MV-4-11 (cell line): Measurements from ENCODE around the gene ADCYAP1R1.

ENCODE experiments used
- DNase-seq: peaks from one replicate; lab custom pipeline; 2025; lab: John Stamatoyannopoulos, UW

The ADCYAP1R1 gene

GRCh38 chr7:31068006-31068675 lies 16.0 kb downstream of the ADCYAP1R1 start:
- no peak for DNase-seq

GRCh38 chr7:31069860-31070555 lies 17.9 kb downstream of the ADCYAP1R1 start:
- no peak for DNase-seq

GRCh38 chr7:31070991-31071644 lies 19.0 kb downstream of the ADCYAP1R1 start:
- no peak for DNase-seq

- no peak for DNase-seq
These were observed 19.5 kb downstream of the ADCYAP1R1 start for GRCh38 chr7:31071645-31072029.

DNA sequence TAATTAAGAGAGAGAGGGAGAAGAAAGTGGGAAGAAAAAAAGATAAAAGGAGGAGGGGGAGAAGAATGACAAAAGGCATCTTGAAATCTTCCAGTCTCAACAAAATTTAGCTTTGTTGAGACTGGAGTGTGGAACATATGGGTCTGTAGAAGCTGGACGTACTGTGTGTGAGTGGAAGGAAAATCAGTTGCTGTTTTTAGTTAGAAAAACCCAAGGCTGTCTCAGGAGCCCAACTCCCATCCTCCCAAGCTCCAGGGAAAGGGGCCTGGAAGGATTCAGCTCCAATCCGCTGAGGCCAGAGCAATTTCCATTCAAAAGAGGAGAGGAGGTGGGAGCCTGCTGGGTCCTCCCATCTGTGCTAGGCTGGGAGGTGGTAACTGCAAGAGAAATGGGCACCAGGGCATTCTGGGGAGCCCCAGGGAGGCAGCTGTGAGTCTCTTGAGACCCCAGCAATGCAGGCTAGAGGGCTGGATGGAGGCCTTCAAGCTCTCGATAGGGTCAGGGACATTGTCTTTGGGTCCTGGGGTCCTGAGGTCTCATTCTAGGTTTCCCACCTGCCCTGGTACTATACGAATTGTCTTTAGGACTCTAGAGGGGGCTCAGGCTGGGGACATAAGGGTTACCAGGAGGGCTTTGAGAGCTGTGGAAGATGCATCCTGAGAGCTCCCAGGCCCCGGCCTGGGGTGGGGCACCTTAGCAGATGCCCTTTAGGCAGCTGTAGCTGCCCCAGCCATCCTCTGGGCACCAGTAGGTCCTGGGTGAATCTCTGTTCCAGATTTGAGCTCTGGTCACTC lies 21.4 kb downstream of the ADCYAP1R1 start:
- no peak for DNase-seq

- DNase-seq: no peak
These were observed 21.9 kb downstream of the ADCYAP1R1 start for GRCh38 chr7:31074120-31074383.

DNA sequence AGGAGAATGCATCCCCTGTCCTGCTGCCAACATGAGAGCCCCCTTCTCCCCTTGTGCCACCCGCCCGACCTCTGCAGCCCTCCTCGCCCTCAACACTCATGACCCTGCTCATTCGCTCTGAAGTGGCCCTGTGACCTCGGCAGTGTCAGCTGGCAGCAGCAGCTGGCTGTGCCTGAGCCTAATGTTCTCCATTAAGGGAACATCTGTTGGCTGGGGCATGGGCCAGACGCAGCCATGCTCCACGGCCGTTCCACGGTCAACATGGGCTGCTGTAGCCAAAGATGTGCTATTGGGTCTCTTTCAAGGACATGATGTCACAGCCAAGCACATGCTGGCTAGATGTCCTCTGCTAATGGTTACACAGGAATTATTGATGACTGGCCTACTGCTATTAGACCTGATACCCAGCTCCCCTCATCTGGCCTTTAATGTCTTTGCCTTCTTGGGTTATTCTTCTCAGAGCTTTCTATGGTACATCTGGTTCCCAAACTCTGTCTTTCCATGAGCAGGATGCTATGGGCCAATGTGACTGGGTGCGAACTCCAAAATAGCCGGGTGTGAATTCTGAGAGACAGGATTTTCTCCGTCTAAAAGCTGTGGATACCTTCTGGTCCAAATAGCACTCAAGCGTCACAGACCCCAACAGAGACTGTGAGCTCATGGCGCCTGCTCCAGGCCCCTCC lies 22.4 kb downstream of the ADCYAP1R1 start:
- DNase-seq: no peak

GRCh38 chr7:31075086-31075405 lies 22.9 kb downstream of the ADCYAP1R1 start:
- no peak for DNase-seq

DNA sequence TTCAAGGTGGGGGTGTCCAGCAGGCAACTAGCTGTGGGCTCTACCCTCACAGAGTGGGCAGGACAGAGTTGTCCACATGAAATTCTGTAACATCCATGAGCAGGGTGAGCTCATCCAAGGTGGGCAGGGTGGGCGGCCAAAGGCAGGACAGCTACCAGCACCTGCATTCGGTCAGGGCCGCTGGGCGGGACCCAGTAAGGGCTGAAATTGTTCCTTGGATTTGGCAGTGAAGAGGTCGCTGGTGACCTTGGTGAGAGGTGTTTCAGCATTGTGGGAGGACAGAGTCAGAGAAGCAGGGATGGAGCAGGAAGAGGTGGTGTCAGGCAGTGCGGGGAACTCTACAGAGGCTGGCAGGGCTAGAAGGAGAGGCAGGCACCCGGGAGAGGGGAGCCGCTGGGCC lies 23.9 kb downstream of the ADCYAP1R1 start:
- no peak for DNase-seq

- no peak for DNase-seq
These were observed 24.7 kb downstream of the ADCYAP1R1 start for GRCh38 chr7:31076641-31077310.

- no peak for DNase-seq
These were observed 25.6 kb downstream of the ADCYAP1R1 start for GRCh38 chr7:31077484-31078362.

GRCh38 chr7:31078363-31078990 lies 26.4 kb downstream of the ADCYAP1R1 start:
- DNase-seq: no peak

- no peak for DNase-seq
These were observed 27.2 kb downstream of the ADCYAP1R1 start for GRCh38 chr7:31079126-31079823.

DNA sequence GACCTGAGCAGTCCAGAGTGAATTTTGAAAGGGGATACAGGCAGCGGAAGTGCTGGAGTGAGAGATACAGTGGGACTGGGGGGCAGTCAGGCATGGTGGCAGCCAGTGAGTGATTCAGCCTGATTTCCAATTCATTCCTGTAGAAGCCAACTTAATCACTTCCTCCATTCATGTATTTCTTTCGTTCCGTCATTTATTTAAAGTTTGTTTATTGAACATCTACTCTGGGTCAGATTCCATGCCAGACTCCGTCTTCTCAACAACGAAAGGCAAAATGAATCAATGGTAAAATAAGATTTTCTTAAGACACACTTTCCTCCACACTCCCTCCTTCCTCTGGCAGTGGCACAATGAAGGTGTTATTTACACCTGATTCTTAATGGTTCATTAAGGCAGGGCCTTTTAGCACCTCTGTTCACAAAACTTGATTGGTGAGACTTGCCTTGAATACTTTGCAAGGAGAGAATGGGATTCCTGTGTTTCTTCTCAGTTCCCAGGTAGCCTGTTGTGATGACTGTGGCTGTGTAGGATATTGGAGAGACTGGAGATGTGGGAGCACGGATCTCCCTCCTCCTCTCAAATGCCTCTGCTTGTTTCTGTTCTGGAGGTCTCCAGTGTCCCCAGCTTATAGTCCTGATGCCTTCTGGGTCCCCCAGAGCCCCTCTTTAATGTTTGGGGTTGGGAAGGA lies 27.9 kb downstream of the ADCYAP1R1 start:
- no peak for DNase-seq

DNA sequence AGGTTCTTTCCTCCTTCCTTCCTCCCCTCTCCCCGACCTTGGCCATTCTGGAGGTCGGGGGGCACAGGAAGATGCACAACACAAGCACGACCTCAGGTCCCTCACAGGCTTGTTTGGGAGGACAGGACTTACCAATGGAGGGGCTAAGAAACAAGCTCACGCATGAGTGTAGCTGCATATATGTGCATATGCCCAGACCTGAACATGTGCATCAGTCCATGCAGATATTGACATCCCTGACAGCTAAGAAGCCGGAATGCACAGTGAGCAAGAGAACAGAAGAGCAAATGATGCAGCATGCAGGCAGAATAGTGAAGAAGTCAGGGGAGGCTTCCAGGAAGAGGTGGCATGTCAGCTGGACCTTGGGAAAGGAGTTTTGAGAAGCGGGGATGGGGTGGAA lies 28.7 kb downstream of the ADCYAP1R1 start:
- DNase-seq: no peak

GRCh38 chr7:31082017-31082416 lies 29.9 kb downstream of the ADCYAP1R1 start:
- DNase-seq: no peak

- no peak for DNase-seq
These were observed 30.3 kb downstream of the ADCYAP1R1 start for GRCh38 chr7:31082447-31082846.

DNA sequence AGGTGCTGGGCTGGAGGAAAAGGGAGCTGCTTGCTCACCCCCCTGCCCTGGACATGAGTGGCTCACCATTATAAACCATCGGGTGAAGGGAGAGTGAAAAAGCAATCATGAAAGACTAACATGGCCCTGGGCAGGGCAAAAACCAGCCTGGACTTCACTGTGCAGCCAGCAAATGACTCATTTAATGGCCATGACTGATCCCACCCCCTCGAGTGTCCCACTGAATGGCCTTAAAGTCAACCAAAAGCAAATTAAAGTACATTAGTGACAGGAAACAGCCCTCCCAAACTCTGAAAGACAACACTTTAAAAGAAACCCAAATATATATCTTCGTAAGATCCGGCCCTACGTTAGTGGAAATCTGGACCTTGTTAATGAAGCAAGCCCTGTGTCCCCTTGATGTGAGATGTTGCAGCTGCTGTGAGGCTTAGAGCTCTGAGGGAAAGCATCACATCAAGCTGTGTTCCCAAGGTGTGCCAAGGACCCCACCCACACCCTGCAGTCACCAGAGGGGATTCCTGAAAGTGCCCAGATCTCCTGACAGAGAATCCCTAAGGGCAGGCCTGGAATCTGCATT lies 31.2 kb downstream of the ADCYAP1R1 start:
- no peak for DNase-seq

DNA sequence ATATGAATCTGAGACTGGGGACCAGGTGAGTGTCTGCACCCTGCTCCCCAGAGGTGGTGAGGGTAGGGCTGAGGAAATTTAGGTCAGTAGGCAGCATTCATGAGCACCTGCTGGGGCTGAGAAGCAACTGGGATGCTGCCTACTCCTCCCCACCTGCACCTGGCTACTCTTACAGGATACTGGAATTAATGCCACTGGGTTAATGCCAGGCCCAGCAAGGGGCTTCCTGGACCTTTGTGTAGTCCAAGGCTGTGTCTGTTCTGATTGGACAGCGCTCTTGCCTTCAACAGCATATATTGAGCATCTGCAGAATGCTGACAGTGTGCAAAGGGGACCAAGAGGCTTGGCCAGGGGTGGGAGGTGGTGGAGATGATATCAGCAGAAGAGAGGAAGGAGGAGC lies 32.1 kb downstream of the ADCYAP1R1 start:
- DNase-seq: no peak
